GM21619 (cell line): Measurements from ENCODE around the gene MPPED2.

Experiments used
- ATAC-seq: cut with Tn5 transposase; IDR thresholded peaks from one replicate; pipeline ENCODE4 v1.9.1; 2021; ENCODE audit not compliant: unreplicated experiment

Gene MPPED2, protein sequence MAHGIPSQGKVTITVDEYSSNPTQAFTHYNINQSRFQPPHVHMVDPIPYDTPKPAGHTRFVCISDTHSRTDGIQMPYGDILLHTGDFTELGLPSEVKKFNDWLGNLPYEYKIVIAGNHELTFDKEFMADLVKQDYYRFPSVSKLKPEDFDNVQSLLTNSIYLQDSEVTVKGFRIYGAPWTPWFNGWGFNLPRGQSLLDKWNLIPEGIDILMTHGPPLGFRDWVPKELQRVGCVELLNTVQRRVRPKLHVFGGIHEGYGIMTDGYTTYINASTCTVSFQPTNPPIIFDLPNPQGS

GRCh38 chr11:30586251-30587144 lies at the start of gene MPPED2:
Gene MPPED2 (minus strand): TSS chr11:30586353. CDS start chr11:30580373, 5,980 bp downstream.
- ATAC-seq: peak; percentile 91

DNA sequence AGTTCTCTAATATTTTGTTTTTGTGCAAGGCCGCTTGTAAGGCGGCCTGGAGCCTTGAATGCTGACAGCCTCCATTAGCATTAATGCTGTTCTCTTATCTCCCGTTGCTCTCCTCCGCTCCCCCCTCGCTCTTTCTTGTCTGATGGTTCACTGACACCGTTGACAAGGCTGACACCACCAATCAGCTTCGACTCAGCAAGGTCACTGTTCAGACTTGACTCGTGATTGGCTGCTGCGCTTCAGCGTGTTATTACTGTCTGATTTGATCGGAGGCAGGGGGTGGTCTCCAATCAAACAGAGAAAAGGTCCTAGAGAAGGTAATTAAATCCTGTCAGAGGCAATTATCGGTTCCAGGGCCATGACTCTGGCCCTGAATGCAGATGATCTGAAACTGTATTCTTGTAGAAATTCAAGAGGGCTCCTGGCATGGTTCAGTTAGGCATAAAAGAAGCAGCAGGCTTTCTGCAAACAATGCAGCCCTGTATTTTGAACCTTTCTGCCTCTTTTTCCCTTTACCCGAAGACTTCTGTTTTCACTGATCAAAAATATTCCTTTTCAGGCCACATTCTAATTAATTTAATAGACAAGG lies 49.3 kb upstream of the MPPED2 start:
- ATAC-seq: no peak

DNA sequence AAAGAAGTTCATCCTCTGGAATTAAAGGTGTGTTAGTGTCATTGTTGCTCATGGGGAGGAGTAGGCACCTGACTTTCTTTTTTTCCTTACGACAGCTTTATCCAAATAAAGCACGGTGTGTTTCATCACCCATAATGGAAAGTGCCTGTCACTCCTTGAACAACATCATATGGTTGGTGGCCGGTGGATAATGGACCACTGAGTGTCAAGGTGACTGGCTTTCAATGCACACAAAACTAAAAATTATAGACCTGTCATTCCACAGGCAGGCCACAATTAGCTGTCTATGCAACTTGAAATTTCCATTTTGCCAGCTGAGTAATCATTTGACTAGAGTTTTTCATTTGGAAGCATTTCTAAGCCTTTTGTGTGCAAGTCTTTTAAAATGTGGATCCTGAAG lies 45.0 kb upstream of the MPPED2 start:
- no peak for ATAC-seq

DNA sequence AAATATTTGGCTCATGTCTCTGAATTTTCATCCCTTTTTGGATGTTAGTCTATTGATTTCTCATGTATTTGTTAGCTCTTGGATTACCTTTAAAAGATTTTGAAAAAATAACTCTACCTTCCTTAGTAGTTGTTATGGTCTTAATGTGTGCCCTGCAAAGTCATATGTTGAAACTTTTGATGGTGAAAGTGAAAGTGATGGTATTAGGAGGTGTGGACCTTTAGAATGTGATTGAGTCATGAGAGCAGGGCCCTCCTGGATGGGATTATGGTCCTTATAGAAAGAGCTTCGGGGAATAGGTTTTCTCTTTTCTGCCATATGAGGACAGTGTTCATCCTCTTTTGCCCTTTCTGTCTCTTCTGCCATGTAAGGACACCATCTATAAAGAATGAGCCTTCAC lies 33.6 kb upstream of the MPPED2 start:
- no peak for ATAC-seq

GRCh38 chr11:30617762-30618161 lies 31.6 kb upstream of the MPPED2 start:
- ATAC-seq: no peak

DNA sequence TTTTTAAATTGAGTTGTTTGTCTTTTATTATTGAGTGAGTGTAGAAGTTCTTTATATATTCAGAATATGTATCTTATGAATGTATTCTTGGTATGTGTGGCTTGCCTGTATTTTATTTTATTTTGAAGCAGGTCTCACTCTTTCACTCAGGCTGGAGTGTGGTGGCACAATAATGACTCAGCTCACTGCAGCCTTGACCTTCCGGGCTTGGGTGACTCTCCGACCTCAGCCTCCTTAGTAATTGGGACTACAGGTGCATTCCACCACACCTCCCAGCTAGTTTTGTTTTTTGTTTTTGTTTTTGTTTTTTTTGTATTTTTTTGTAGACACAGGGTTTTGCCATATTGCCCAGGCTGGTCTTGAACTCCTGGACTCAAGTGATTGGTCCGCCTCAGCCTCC lies 24.5 kb upstream of the MPPED2 start:
- ATAC-seq: no peak

GRCh38 chr11:30608534-30608933 lies 22.4 kb upstream of the MPPED2 start:
- no peak for ATAC-seq

DNA sequence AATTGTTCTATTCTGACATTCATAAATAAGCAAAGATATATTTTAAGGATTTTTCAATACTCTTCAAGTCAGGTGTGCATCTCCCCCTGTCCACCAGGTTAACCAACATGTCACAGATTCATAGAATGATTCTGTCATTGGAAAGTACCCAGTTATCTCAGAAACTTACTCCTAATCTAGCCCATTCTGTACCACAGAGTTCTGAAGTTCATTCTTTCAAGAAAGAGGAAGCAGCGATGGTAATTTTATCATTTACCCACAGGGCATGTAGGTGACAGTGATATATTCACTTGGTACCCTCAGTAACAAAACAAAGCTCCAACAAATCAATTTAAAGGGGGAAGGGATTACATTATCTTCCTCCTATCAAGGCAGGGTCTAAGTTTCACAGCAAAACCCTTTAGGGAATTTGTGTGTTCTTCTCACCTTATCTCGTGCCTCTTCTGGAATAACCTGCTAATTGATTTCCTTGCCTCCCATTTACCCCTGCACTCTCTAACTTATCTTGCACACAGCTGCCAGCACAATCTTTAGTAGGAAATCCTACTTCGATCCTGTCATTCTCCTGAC lies 19.0 kb upstream of the MPPED2 start:
- ATAC-seq: no peak

DNA sequence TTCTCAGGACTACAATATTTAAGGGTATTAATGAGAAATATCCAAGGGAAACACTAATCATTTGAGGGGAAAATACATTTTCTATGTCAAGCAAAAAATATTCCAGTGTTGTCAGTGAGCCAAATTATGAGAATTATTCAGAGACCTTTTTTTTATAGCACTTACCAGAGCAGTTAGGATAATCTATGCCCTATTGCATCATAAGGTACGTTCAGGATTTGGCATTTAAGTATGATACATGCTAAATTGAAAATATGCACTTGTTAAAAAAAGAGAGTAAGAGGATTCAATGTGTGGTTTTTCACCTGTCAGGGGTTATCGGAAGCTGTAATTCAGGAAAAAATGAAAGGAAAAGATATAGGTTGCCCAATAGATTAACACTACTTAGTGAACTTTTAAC lies 17.2 kb upstream of the MPPED2 start:
- ATAC-seq: no peak

GRCh38 chr11:30596832-30597231 lies 10.7 kb upstream of the MPPED2 start:
- ATAC-seq: no peak

DNA sequence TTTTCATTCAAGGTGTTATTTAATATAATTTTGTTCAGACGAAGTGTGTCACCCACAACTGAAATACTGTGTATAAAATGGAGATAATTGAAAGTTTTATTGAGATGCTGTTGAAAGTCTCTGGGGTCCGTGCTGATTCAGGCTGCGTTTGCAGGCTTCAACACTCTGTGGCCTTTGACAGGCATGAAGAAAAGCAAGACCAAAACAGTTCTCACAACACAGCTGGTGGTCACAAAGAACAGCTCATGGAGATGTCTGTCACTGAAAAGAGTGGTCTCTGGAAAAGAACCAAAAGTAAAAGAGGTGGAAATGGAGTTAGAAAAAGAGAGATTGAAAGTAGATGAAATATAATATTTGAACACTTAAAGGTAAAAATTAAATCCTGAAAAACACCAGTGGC lies 9.8 kb upstream of the MPPED2 start:
- no peak for ATAC-seq

GRCh38 chr11:30594646-30595411 lies 8.7 kb upstream of the MPPED2 start:
- ATAC-seq: no peak

DNA sequence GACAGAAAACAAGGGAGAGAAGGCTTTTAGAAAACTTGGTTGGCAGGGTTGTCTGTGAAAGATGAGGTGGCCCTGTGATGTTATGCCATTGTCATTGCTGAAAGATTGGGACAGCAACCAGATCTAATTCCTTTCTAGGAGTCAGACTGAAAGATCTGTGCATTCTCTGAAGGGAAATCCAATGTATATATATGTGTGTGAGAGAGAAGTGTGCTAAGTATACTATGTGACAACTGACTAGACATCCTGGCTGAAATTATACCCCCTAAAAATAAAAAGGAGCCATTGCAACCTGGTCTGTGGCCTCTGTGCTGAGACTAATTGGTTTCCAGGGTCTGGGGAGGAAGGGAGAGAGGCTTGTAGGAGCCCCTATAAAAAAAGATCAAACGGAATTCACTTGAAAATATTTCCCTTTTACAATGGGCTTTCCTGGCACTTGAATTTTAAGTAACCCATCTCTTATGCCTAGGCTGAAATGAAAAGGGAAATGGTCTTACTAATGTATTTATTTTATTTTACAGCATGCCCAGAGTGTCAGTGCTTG lies 1.2 kb upstream of the MPPED2 start:
- no peak for ATAC-seq

DNA sequence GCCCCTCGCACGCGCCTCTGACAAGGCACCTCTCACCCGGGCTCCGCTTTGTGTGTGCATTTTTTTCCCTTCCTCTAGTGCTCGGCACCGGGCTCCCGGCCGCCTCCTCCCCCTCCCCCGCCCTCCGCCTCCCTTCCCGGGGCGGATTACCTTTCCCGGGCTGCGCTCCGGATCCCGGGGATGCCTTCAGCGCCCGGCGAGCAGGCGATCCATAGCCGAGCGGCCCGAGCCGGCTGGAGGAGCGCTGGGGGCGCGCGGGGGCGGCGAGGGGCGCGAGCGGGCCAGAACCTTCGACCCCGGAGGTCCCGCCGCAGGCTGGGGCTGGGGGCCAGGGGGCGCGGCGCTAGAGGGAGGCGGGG lies 282 bp downstream of the MPPED2 start:
- peak; percentile 21 for ATAC-seq

- no peak for ATAC-seq
Measured at GRCh38 chr11:30585125-30585891, 845 bp downstream of the MPPED2 start.

DNA sequence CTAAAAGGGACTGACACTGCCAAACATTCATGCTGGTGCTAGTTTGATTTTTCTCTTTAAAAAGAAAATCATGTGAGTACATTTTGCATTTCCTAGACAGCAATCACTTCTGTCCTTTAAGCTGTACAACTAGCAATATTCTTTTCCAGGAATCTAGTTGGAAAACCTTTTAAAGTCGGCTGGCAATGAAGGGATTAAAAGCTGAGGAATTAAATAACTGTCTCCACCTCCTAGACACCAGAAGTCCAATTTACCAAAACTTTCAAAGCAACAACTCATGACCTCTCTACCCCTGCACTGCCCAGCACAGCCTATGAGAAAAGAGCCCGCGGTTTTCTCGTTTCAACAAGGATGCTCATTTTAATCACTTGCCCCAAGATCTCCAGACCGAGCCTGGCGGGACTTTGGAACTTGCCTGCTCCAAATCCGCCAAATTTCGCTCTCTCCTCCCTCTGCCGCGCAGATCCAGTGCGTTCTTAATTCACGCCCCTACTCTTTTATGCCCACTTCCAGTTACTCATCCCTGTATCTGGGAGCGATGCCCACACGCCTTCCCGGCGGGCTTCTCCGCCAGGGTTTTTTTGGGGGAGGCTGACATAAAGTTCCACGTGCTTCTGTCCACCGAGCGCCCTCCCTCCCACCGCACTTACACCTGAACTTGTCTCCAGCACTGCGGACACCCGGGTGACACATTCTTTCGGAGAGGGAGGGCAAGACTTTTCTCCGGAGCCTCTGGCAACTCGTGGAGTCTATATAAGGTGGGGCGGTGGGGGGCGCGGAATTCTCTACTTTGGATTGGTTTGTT lies 2.5 kb downstream of the MPPED2 start:
- no peak for ATAC-seq

DNA sequence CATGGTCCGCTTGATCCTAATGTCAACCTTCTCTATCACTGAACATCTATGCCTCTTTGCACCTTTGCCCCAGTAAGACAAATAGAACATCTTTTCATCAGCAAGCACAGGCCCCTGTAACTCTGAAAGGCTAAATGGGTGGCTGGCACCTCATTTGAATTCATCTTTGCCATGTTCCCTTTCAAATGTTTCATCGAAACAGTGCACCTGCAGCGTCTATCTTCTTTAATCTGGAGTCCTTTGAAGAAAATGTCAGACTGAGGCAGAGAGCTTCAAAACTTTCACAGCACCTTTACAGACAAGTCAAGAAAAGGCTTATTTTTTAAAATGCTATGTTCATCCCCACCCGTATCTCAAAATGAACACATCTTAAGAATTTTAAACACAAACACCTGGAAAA lies 3.4 kb downstream of the MPPED2 start:
- ATAC-seq: no peak

DNA sequence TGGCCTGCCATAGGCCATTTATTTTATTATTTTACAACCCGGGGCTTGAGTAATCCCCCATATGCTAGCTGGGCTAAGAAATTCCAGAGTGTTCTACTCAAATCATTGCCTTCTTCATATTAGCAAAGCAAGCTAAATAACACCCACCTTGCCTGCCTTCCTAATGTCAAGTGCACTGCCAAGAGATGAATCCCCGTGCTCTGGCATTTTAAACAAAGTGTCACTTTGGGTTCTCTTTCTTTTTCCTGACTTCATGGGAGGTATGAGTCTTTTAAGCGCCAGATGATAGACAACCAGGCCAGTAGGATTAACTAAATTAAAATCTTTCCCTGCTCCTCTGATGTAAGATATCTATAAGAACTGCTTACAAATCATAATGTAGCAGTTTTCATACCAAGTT lies 4.5 kb downstream of the MPPED2 start:
- no peak for ATAC-seq

DNA sequence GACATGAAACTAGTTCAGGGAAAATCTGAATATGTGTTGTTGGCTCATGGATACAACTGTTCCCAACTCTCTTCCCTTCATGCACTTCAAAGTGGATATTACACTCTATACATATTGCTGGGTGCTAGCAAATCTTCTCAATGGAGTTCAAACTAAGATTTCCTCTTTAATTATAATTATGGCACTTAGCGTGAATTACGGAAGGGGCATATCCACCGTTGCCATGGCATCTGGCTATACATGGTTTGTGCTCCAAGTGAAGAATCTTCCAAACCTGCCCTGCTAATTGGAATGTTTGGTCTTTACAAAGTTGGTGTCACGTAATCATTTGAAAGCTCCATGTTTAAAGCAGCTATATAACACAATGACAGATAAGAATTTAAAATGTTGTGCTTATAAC lies 5.6 kb downstream of the MPPED2 start:
- no peak for ATAC-seq
